ENCODE measurements around the gene SNX7. TPM values are rescaled to one million over a fixed set of nuclear protein-coding genes. Genes with fewer than 3 reads are reported as not detected.

SNX7 gene
- total RNA-seq, 4 donors from 2014 or later: 11.6 to 28.6 (median 19.4) TPM

GRCh38 chr1:98792123-98792522, 130.6 kb downstream of the SNX7 start:
- peaks cover 0 to 24% (median 4%) of the 10 kb centered on the region in 4 donors for H3K4me1 ChIP-seq
- no peaks in the 10 kb centered on the region for H3K27me3 ChIP-seq
- no peak overlapping the region for H3K4me3 ChIP-seq
- DNase-seq (ENCODE audit: low spot score in 2 of 2): no peak
- TF ChIP-seq CTCF (IDR thresholded peaks at IDR 0.05) (no peak), EP300 (IDR thresholded peaks at IDR 0.05) (no peak), POLR2A (IDR thresholded peaks at IDR 0.05) (no peak)
- WGBS, 2 donors: 13 to 17% methylated on average over 1 of the region's 1 CpG
- H3K36me3 ChIP-seq: no peaks in the 10 kb centered on the region
- H3K9me3 ChIP-seq: no peaks in the 10 kb centered on the region
- peak overlapping the region in 1 of 4 donors; percentile 38 for H3K27ac ChIP-seq

- DNase-seq (ENCODE audit: low spot score in 2 of 2): no peak
- Histone ChIP-seq H3K4me1 (peaks cover 0 to 24% (median 4%) of the 10 kb centered on the region in 4 donors), H3K36me3 (no peaks in the 10 kb centered on the region), H3K27me3 (no peaks in the 10 kb centered on the region), H3K4me3 (no peak overlapping the region), H3K27ac (peak overlapping the region in 1 of 4 donors; percentile 38), H3K9me3 (no peaks in the 10 kb centered on the region)
- TF ChIP-seq EP300 (IDR thresholded peaks at IDR 0.05) (no peak), CTCF (IDR thresholded peaks at IDR 0.05) (no peak), POLR2A (IDR thresholded peaks at IDR 0.05) (no peak)
- WGBS, 2 donors: 41 to 48% methylated on average over 3 of the region's 3 CpGs
These were observed 131.6 kb downstream of the SNX7 start for GRCh38 chr1:98793136-98793535.

- 23 to 26% methylated on average over 3 of the region's 3 CpGs for WGBS, 2 donors
- TF ChIP-seq EP300 (IDR thresholded peaks at IDR 0.05): no peak
- TF ChIP-seq CTCF (IDR thresholded peaks at IDR 0.05): peak; percentile 50 to 66 (median 54)
- no peaks in the 10 kb centered on the region for H3K36me3 ChIP-seq
- H3K27ac ChIP-seq: no peak overlapping the region
- no peak overlapping the region for H3K4me3 ChIP-seq
- peak in 1 of 2 donors; percentile 50 for DNase-seq (ENCODE audit: low spot score in 2 of 2)
- H3K4me1 ChIP-seq: peaks cover 0 to 24% (median 4%) of the 10 kb centered on the region in 4 donors
- H3K9me3 ChIP-seq: no peaks in the 10 kb centered on the region
- H3K27me3 ChIP-seq: no peaks in the 10 kb centered on the region
These were observed 132.8 kb downstream of the SNX7 start for GRCh38 chr1:98794196-98794886.

GRCh38 chr1:98796049-98796448, 134.5 kb downstream of the SNX7 start:
- Histone ChIP-seq H3K36me3 (no peaks in the 10 kb centered on the region), H3K4me1 (peaks cover 0 to 24% (median 4%) of the 10 kb centered on the region in 4 donors), H3K27me3 (no peaks in the 10 kb centered on the region), H3K9me3 (no peaks in the 10 kb centered on the region), H3K4me3 (no peak overlapping the region), H3K27ac (no peak overlapping the region)
- no peak for DNase-seq (ENCODE audit: low spot score in 2 of 2)
- TF ChIP-seq CTCF (IDR thresholded peaks at IDR 0.05): no peak
- 72 to 89% methylated on average over 1 of the region's 1 CpG for WGBS, 2 donors

- 46 to 52% methylated on average over 2 of the region's 2 CpGs for WGBS, 2 donors
- no peaks in the 10 kb centered on the region for H3K9me3 ChIP-seq
- no peak overlapping the region for H3K27ac ChIP-seq
- no peaks in the 10 kb centered on the region for H3K27me3 ChIP-seq
- no peak overlapping the region for H3K4me3 ChIP-seq
- TF ChIP-seq POLR2A (IDR thresholded peaks at IDR 0.05) (no peak), EP300 (IDR thresholded peaks at IDR 0.05) (no peak), CTCF (IDR thresholded peaks at IDR 0.05) (no peak)
- DNase-seq (ENCODE audit: low spot score in 2 of 2): no peak
- H3K36me3 ChIP-seq: no peaks in the 10 kb centered on the region
- peaks cover 0 to 14% (median 4%) of the 10 kb centered on the region in 4 donors for H3K4me1 ChIP-seq
These were observed 136.0 kb downstream of the SNX7 start for GRCh38 chr1:98797506-98797905.
